NB4 (cell line): ENCODE measurements around the gene FKBP9.

Source experiments
- MYC ChIP-seq: IDR thresholded peaks from 2 replicates; pipeline ENCODE4 v1.6.1; 2011; ENCODE audit warnings: low read depth, low read length
- POLR2A ChIP-seq: IDR thresholded peaks from 2 replicates; pipeline ENCODE4 v1.6.1; 2011; ENCODE audit warnings: mild to moderate bottlenecking; ENCODE audit not compliant: insufficient read length; ENCODE audit errors: extremely low read depth
- TF ChIP-seq, protein P1 (sequence below): IDR thresholded peaks from one replicate; pipeline ENCODE4 v1.5.1; 2012; ENCODE audit warnings: low read depth, low read length
- TF ChIP-seq, protein P2 (sequence below): IDR thresholded peaks from 2 replicates; pipeline ENCODE4 v1.6.1; 2011; ENCODE audit warnings: low read depth, low read length

DNA sequence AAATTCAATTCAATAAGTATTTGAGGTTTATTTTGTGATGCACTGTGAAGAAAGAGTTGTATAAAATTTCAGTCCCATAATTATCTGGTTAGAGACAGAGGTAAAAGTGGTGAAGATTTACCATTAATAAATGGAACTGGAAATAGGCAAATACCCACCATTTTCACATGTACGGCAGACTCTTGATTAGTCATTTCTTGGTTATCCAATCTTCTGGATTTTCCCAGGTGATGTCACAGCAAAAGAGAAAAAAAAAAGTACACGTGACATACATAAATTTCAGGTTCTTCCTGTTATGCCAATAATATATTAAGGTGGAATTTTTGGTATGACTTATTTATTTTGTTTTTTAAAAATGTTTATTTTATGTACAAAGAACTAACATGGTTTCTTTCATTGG is 78.5 kb downstream of the FKBP9 start:
- TF ChIP-seq, protein P1, sequence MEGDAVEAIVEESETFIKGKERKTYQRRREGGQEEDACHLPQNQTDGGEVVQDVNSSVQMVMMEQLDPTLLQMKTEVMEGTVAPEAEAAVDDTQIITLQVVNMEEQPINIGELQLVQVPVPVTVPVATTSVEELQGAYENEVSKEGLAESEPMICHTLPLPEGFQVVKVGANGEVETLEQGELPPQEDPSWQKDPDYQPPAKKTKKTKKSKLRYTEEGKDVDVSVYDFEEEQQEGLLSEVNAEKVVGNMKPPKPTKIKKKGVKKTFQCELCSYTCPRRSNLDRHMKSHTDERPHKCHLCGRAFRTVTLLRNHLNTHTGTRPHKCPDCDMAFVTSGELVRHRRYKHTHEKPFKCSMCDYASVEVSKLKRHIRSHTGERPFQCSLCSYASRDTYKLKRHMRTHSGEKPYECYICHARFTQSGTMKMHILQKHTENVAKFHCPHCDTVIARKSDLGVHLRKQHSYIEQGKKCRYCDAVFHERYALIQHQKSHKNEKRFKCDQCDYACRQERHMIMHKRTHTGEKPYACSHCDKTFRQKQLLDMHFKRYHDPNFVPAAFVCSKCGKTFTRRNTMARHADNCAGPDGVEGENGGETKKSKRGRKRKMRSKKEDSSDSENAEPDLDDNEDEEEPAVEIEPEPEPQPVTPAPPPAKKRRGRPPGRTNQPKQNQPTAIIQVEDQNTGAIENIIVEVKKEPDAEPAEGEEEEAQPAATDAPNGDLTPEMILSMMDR = no peak
- TF ChIP-seq POLR2A (no peak), MYC (no peak)
- TF ChIP-seq, protein P2, sequence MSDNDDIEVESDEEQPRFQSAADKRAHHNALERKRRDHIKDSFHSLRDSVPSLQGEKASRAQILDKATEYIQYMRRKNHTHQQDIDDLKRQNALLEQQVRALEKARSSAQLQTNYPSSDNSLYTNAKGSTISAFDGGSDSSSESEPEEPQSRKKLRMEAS = no peak
